Measurements from ENCODE around the gene UTS2.

The UTS2 gene

DNA sequence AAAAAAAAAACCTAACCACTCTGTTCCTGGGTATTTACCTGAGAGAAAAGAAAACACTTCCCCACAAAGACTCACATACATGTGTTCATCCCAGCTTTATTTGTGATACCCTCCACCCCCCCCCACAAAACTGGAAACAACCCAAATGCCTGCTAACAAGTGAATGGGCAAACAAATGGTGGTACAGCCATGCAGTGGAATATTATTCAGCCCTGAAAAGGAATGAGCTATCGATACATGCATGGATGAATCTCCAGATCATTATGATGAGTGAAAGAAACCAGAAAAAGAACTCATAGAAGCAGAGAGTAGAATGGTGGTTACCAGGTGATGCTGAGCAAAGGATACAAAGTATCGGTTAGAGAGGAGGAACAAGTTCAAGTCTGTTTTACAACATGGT lies 38.0 kb upstream of the UTS2 start:
- no peak for DNase-seq (ENCODE audit: low read depth)
- no peak overlapping the region for H3K4me3 ChIP-seq (ENCODE audit: low read length)
- TF ChIP-seq, protein P1, sequence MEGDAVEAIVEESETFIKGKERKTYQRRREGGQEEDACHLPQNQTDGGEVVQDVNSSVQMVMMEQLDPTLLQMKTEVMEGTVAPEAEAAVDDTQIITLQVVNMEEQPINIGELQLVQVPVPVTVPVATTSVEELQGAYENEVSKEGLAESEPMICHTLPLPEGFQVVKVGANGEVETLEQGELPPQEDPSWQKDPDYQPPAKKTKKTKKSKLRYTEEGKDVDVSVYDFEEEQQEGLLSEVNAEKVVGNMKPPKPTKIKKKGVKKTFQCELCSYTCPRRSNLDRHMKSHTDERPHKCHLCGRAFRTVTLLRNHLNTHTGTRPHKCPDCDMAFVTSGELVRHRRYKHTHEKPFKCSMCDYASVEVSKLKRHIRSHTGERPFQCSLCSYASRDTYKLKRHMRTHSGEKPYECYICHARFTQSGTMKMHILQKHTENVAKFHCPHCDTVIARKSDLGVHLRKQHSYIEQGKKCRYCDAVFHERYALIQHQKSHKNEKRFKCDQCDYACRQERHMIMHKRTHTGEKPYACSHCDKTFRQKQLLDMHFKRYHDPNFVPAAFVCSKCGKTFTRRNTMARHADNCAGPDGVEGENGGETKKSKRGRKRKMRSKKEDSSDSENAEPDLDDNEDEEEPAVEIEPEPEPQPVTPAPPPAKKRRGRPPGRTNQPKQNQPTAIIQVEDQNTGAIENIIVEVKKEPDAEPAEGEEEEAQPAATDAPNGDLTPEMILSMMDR (conservative IDR thresholded peaks at IDR 0.05; ENCODE audit: low read length), result no peak

DNA sequence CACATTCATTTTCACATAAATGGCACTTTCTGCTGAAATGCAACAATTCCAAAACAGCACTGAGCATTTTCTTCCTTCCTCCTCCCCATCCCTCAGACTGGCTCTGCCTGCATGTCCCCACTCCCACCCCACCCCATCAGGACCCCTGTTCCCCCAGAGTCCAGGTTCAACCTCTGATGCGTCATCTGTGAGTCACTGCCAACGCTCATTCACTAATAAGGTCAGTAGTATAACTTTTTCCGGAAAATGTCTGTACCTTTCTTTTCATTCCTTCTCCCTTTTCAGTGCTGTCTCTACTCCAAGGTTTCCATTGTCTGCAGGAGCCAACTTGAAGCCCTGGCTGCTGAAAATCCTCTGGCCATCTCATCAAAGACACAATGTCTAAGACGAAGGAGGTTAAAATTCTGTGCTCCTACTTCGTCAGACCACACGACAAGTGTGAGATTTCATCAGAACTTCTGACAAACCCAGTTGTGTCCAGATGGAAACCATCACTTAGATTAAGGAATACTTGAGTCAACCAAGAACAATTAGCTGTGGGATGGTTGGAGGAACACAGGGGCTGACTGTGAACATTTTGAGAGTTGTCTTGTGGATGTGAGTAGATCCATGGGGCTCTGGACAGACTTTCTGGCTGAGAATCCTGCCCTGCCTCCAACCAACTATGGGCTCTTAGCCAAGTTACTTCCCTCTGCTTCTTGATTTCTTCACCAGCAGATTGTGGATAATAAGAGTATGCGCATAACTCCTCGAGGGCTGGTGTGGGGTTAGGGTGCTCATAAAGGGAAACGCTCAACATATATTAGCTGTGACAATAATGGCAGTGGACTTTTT lies 35.6 kb upstream of the UTS2 start:
- TF ChIP-seq, protein P1 (conservative IDR thresholded peaks at IDR 0.05; ENCODE audit: low read length), result no peak
- DNase-seq (ENCODE audit: low read depth), result peak; percentile 60
- H3K4me3 ChIP-seq (ENCODE audit: low read length), result no peak overlapping the region

DNA sequence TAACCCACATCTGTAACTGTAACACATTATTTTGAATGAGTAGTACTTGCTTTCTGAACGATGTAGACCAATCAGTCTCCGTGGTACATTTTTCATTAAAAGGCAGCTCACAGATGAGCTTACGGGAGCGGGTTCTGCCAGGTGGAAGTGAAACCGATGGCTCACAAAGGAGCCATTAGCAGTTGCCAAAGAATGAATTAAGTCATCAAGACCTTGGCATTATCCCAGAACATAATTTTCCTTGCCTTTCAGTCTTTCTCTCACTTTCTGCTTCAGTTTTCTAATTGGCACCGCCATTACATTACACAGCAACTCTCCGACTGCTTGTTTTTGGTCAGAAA lies 33.5 kb upstream of the UTS2 start:
- H3K4me3 ChIP-seq (ENCODE audit: low read length), result peak overlapping the region; percentile 27; the same call in 1 of the 2 replicates
- TF ChIP-seq, protein P1 (conservative IDR thresholded peaks at IDR 0.05; ENCODE audit: low read length), result no peak
- peak; percentile 40 for DNase-seq (ENCODE audit: low read depth)

DNA sequence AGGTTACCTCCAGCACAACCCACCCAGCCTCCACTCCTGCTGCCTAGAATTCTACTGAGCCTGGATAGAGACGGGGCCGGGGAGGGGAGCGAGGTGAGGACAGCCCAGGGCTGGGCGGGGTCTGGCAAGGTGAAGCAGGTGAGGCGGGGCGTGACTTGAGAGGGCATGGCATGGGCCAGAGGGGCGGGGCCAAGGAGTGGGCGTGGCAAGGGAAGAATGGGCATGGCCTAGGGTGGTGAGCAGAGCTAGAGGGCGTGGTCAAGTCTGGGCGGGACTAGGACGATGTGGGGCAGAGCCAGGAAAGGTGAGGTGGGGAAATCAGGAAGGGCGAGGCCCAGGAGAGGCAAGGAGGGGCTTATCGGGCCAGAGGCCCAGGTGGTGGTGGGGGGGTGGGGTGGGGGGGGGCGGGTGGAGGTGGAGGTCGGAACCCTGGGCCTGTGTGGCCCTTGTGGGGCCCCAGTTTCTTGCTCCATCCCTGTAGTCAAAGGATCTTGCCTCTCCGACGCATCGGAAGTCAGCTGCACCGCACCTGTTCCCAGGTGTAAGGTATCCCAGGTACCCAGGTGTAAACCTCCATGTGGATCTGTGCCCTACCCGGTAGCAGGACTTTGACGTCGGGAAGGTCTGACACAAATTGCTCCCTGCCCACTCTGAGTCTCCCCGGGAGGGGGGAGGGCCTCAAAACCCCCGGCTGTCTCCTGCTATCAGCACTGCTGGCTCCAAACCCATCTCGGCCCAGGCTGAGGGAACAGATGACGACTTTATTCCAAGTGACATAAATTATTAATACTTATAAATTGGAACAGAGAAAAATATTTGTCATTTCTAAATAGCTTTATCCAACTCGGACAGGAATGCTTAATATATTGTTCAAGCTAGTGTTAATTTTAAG lies 32.9 kb upstream of the UTS2 start:
- no peak overlapping the region for H3K4me3 ChIP-seq (ENCODE audit: low read length)
- DNase-seq (ENCODE audit: low read depth), result no peak
- TF ChIP-seq, protein P1 (conservative IDR thresholded peaks at IDR 0.05; ENCODE audit: low read length), result no peak

DNA sequence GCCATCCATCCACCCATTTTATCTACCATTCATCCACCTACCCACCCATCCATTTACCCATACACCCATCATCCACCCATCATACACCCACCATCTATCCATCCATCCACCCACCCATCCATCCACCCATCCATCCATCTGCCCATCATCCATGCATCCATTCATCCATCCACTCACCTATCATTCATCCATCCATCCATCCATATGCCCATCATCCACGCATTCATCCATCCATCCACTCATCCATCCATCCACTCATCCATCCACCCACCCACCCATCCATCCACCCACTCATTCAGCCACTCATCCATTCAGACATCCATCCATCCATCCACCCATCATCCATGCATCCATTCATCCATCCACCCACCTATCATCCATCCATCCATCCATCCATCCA lies 31.9 kb upstream of the UTS2 start:
- H3K4me3 ChIP-seq (ENCODE audit: low read length), result no peak overlapping the region
- DNase-seq (ENCODE audit: low read depth), result no peak
- TF ChIP-seq, protein P1 (conservative IDR thresholded peaks at IDR 0.05; ENCODE audit: low read length), result no peak

DNA sequence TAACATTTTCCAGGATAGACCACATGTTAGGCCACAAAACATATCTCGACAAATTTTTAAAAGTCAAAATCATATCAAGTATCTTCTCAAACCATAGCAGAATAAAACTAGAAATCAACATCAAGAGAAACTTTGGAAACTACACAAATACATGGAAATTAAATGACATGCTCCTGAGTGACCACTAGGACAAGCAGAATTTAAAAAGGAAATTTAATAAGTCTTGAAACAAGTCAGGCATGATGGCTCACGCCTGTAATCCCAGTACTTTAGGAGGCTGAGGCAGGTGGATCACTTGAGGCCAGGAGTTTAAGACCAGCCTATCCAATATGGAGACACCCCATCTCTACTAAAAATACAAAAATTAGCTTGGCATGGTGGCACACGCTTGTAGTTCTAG lies 26.4 kb upstream of the UTS2 start:
- no peak overlapping the region for H3K4me3 ChIP-seq (ENCODE audit: low read length)
- TF ChIP-seq, protein P1 (conservative IDR thresholded peaks at IDR 0.05; ENCODE audit: low read length), result no peak
- DNase-seq (ENCODE audit: low read depth), result no peak
